Activated naive CD4-positive, alpha-beta T cell treated with anti-CD3 and anti-CD28 coated beads, Interleukin-2, amount 50 U/mL, for 72 hours (primary cell): ENCODE measurements around the gene CCDC71. TPM values are rescaled to one million over a fixed set of nuclear protein-coding genes. Genes with fewer than 3 reads are reported as not detected.

Experiments used
- ATAC-seq, 2 donors: fragments of 150-1000 bp; cut with Tn5 transposase; 2 replicates each; pipeline ENCODE4 v1.10.0; 2021; ENCODE audit warnings: mild to moderate bottlenecking in 2 of 2, moderate library complexity in 2 of 2
- DNase-seq, 2 donors: peaks; one replicate each; pipeline ENCODE4 v3.0.0; 2021 to 2022; ENCODE audit warnings: low spot score in 2 of 2
- H3K27ac Mint-ChIP-seq, 2 donors: one replicate each; pipeline ENCODE4 v1.8.0; 2022; ENCODE audit warnings: mild to moderate bottlenecking in 2 of 2, mixed read lengths in 2 of 2
- H3K36me3 Mint-ChIP-seq, 2 donors: one replicate each; pipeline ENCODE4 v1.8.0; 2022; ENCODE audit warnings: mixed read lengths in 2 of 2
- H3K9me3 Mint-ChIP-seq, 2 donors: one replicate each; pipeline ENCODE4 v1.8.0; 2022; ENCODE audit warnings: mixed read lengths in 2 of 2
- total RNA-seq, 2 donors: library from RNA; stranded (reverse); gene quantifications; one replicate each; pipeline ENCODE4 v1.2.3, GENCODE V29; 2022

Gene CCDC71
- total RNA-seq, 2 donors from 2014 or later, result 10.2 to 20.3 TPM

- Mint-ChIP-seq H3K36me3 (peaks cover 0 to 6% of the 10 kb centered on the region in 2 donors), H3K27ac (peak overlapping the region; percentile 77 to 90), H3K9me3 (no peaks in the 10 kb centered on the region)
- DNase-seq (no peak), ATAC-seq (no peak)
Measured at GRCh38 chr3:49122022-49122421, 44.1 kb downstream of the CCDC71 start.

DNA sequence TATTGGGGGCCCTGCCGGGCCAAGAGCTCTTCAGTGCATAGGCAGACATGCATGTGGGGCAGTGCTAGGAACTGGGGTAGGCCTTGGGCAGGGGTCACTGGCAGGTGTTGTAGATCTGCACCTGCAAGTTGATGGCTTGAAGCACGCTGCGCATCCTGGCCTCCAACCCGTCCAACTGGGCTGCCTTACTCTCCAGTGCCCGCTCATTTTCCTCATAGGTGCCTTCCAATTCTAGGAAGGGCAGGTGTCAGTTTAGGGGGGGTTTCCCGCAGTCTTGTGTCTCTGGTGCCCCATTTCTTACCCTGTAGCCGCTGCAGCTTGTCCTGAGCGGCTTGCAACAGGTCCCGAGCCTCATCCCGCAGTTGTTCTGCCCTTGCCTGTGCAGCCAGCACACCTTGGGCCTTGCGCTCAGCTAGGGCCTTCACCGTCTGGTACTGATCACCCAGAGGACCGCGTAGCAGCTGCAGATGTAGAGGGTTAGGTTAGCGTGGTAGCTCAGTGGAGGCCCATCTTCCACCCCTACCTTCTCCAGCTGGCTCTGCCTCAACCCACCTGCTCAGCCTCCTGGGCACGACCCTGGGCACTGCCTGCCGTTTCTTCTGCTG, 44.9 kb downstream of the CCDC71 start:
- Mint-ChIP-seq H3K9me3 (no peaks in the 10 kb centered on the region), H3K36me3 (peaks cover 0 to 6% of the 10 kb centered on the region in 2 donors), H3K27ac (peak overlapping the region; percentile 77 to 90)
- ATAC-seq, result no peak
- DNase-seq, result no peak

DNA sequence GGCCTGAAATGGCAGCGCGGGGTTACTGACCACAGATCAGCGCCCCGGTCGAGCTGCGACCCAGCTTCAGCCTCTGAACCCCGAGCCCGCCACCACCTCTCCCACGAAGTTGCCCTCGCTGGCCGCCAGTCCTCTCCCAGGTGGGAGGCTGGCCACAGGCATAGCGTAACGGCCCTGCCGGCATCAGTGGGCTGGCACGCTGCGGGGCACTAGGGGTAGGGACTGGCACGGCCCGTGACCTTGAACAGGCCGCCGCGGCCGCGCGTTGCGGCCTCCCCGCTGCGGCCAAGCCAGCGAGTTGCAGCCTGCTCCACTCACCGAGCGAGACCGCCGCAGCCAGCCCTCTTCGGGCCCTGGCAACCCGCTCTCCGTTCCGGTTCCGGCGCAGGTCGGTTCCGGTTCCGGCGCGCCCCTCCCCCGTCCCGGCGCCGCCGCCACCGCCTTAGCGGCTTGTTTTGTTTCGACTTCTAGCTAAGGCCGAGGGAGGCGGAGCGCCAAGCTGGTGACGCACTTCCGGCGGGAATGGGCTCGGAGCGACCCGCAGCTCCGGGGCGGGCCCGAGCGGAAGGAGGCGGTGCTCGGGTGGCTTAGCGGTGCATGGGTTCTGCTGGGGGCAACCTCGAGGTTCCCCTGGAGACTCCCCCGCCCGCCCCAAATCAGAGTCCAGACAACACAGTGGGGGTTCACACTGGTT, 45.5 kb downstream of the CCDC71 start, which contains the start of gene USP19:
TSS of gene USP19 (minus strand) at position 386 of the 694 bp plus-strand sequence. CDS start 1,678 bp downstream, outside the sequence.
- no peaks in the 10 kb centered on the region for H3K9me3 Mint-ChIP-seq
- peak; percentile 94 to 95 for DNase-seq

GRCh38 chr3:49120096-49120437, 46.1 kb downstream of the CCDC71 start:
- no peak for DNase-seq
- Mint-ChIP-seq H3K27ac (peak overlapping the region; percentile 88 to 90), H3K36me3 (peaks cover 6% of the 10 kb centered on the region in 2 donors), H3K9me3 (no peaks in the 10 kb centered on the region)
- peak in 1 of 2 donors; percentile 6 for ATAC-seq

More for the DNA sequence above, 45.5 kb downstream of the CCDC71 start, which contains the start of gene USP19:
- peak; percentile 95 to 96 for ATAC-seq
- peak within 1 kb of the TSS; percentile 88 to 90 for H3K27ac Mint-ChIP-seq
- H3K36me3 Mint-ChIP-seq, result peaks cover 6% of the 10 kb centered on the region in 2 donors

DNA sequence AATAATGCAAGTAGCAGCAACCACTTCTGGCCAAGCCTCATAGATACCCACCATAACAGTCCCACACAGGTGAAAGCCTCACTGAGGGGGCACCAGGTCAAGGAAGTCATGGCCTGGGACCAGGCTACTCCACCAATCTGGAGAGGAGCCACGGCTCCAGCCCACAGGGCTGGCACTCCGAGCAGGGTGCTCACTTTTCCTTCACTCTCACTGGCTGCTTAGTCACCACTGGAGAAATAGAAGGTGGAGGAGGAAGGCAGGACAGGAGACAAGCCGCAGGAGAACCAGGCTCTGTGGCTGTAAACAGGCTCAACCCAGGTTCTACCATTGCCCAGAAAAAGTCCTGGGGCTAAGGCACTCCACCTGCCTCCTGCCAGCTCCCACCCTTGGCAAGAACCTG, 46.7 kb downstream of the CCDC71 start:
- no peak for ATAC-seq
- Mint-ChIP-seq H3K27ac (peak overlapping the region; percentile 88 to 90), H3K9me3 (no peaks in the 10 kb centered on the region), H3K36me3 (peaks cover 6% of the 10 kb centered on the region in 2 donors)
- DNase-seq, result no peak

DNA sequence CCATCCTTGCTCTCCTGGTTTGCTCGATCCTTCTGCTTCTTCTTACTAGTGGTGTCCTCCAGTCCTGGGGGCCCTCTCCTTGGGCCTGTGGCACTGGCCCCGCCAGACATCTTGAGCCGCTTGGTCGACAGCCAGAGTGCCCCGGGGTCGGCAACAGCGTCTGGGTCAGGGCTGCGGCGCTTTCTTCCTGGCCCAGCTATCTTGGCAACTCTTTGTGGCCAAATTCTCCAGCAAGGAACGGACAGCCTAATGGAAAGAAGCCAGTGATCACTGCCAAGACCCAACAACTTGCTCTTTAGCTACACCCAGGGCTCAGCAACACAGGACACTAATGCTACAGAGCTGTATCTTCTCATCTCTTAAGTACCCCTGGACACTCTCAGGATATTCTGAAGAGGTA, 47.1 kb downstream of the CCDC71 start:
- ATAC-seq (no peak), DNase-seq (no peak)
- Mint-ChIP-seq H3K27ac (peak overlapping the region; percentile 55 to 90), H3K36me3 (peaks cover 6% of the 10 kb centered on the region in 2 donors), H3K9me3 (no peaks in the 10 kb centered on the region)

Other genes with a start within 250 kb of the CCDC71 start
- gene ARIH2, start 247.5 kb downstream of the CCDC71 start, total RNA-seq, result 100 to 1,000 TPM; 116 to 127 TPM
- gene P4HTM, start 176.1 kb downstream of the CCDC71 start, total RNA-seq, result 10 to 100 TPM; 24.3 to 33.3 TPM
- 100 to 1,000 TPM; 140 to 173 TPM for gene WDR6, start 158.9 kb downstream of the CCDC71 start, total RNA-seq
- 10 to 100 TPM; 22.9 to 27.1 TPM for gene DALRD3, start 147.8 kb downstream of the CCDC71 start, total RNA-seq
- gene NDUFAF3, start 144.2 kb downstream of the CCDC71 start, total RNA-seq, result 10 to 100 TPM; 60.3 to 80.8 TPM
- gene IMPDH2, start 136.9 kb downstream of the CCDC71 start, total RNA-seq, result 100 to 1,000 TPM; 538 to 637 TPM
- gene QRICH1, start 72.3 kb downstream of the CCDC71 start, total RNA-seq, result 100 to 1,000 TPM; 126 to 150 TPM
- gene QARS1, start 61.6 kb downstream of the CCDC71 start, total RNA-seq, result 100 to 1,000 TPM; 268 to 378 TPM
- 10 to 100 TPM; 40.8 to 46.7 TPM for gene USP19, start 45.5 kb downstream of the CCDC71 start, total RNA-seq
- gene LAMB2, start 33.3 kb downstream of the CCDC71 start, total RNA-seq, result 1 to 10 TPM in 1 of 2 donors, not detected in 1; 1.4 TPM
- 1 to 10 TPM; 3.1 to 4.9 TPM for gene KLHDC8B, start 5.3 kb upstream of the CCDC71 start, total RNA-seq
- 1 to 10 TPM; 4.3 to 5.4 TPM for gene C3orf62, start 110.9 kb upstream of the CCDC71 start, total RNA-seq
- gene USP4, start 173.7 kb upstream of the CCDC71 start, total RNA-seq, result 10 to 100 TPM; 76.0 to 92.8 TPM
- gene GPX1, start 192.0 kb upstream of the CCDC71 start, total RNA-seq, result 100 to 1,000 TPM; 180 to 264 TPM
- gene RHOA, start 245.6 kb upstream of the CCDC71 start, total RNA-seq, result 100 to 1,000 TPM; 412 to 421 TPM
- 10 to 100 TPM in 1 of 2 donors, 1 to 10 TPM in 1; 9.2 to 17.0 TPM for gene TCTA, start 246.1 kb upstream of the CCDC71 start, total RNA-seq